GM18511 (cell line): Measurements from ENCODE around the gene UCP1.
"Not testable (repeated sequence)": the region's sequence is repeated elsewhere in the genome, so short reads cannot be mapped to it uniquely, and the experiment has no call there.

Source experiments
- ATAC-seq: cut with Tn5 transposase; IDR thresholded peaks from one replicate; pipeline ENCODE4 v1.9.1; 2021; ENCODE audit warnings: mild to moderate bottlenecking, moderate library complexity; ENCODE audit not compliant: unreplicated experiment

The UCP1 gene

GRCh38 chr4:140556372-140557085 lies 12.2 kb downstream of the UCP1 start:
- ATAC-seq = peak; percentile 100

GRCh38 chr4:140533951-140534480 lies 34.7 kb downstream of the UCP1 start:
- ATAC-seq = no peak

GRCh38 chr4:140529434-140529833 lies 39.3 kb downstream of the UCP1 start:
- no peak for ATAC-seq

GRCh38 chr4:140523857-140524742 lies 44.7 kb downstream of the UCP1 start, which contains the start of gene ELMOD2:
ELMOD2 (plus strand) TSS chr4:140524168; CDS start chr4:140525429, 1,261 bp downstream.
- ATAC-seq = peak; percentile 100

GRCh38 chr4:140523370-140523856 lies 45.3 kb downstream of the UCP1 start:
- ATAC-seq = peak; percentile 18

GRCh38 chr4:140515423-140515822 lies 53.3 kb downstream of the UCP1 start:
- ATAC-seq = no peak

GRCh38 chr4:140513765-140514164 lies 55.0 kb downstream of the UCP1 start:
- ATAC-seq = not testable (repeated sequence)
